IMR-90 (cell line): ENCODE measurements around the gene FSTL5. TPM values are rescaled to one million over a fixed set of nuclear protein-coding genes. Genes with fewer than 3 reads are reported as not detected.

Experiments used
- ATAC-seq: fragments of 200-7000 bp; cut with Tn5 transposase; 2 replicates; pipeline ENCODE4 v1.9.1; 2020; ENCODE audit warnings: low read depth, mild to moderate bottlenecking, moderate library complexity
- BruUV-seq: library from RNA; stranded (reverse); fragments of 400-500 nt; replicated peaks from 2 replicates; lab custom pipeline; 2021; lab: Mats Ljungman, UMichigan
- CTCF ChIA-PET: fragments of 300-600 bp; formaldehyde crosslinking; extraction: SDS; loops from one replicate; lab custom pipeline; 2021; ENCODE audit warnings: antibody characterized with exemption; lab: Yijun Ruan, JAX
- POLR2A ChIA-PET: fragments of 300-600 bp; sonication (Branson Sonifier 250); formaldehyde crosslinking; loops from one replicate; lab custom pipeline; 2022; ENCODE audit warnings: antibody characterized with exemption; ENCODE audit not compliant: unreplicated experiment; lab: Charles Lee
- DNase-seq: peaks from one replicate; pipeline ENCODE4 v3.0.0; 2013
- H2AFZ ChIP-seq: replicated peaks from 2 replicates; pipeline ENCODE3; 2013; ENCODE audit warnings: low read length, mild to moderate bottlenecking; ENCODE audit not compliant: poor library complexity
- H2AK5ac ChIP-seq: 2 replicates; pipeline ENCODE4 v1.6.1; 2013; ENCODE audit warnings: low read depth, low read length, inconsistent platforms
- H2AK9ac ChIP-seq: replicated peaks from 2 replicates; pipeline ENCODE3; 2013; ENCODE audit warnings: mild to moderate bottlenecking, low read depth, low read length, moderate library complexity; ENCODE audit not compliant: poor library complexity
- H2BK120ac ChIP-seq: 2 replicates; pipeline ENCODE4 v1.6.1; 2013; ENCODE audit warnings: low read depth, low read length, inconsistent platforms
- H2BK15ac ChIP-seq: 3 replicates; pipeline ENCODE4 v1.6.1; 2013; ENCODE audit warnings: low read depth, low read length, inconsistent platforms
- H2BK20ac ChIP-seq: 2 replicates; pipeline ENCODE4 v1.6.1; 2013; ENCODE audit warnings: low read depth, mild to moderate bottlenecking, inconsistent platforms, low read length, moderate library complexity
- H2BK5ac ChIP-seq: 2 replicates; pipeline ENCODE4 v1.6.1; 2013; ENCODE audit warnings: mild to moderate bottlenecking, low read depth, low read length, inconsistent platforms; ENCODE audit not compliant: poor library complexity, severe bottlenecking
- H3K14ac ChIP-seq: replicated peaks from 2 replicates; pipeline ENCODE4 v1.6.1; 2013; ENCODE audit warnings: low read depth, low read length, inconsistent platforms
- H3K18ac ChIP-seq: 2 replicates; pipeline ENCODE4 v1.6.1; 2013; ENCODE audit warnings: low read depth, low read length, control low read depth
- H3K23ac ChIP-seq: 2 replicates; pipeline ENCODE4 v1.6.1; 2013; ENCODE audit warnings: low read depth, low read length, inconsistent platforms
- H3K27ac ChIP-seq: 2 replicates; pipeline ENCODE4 v1.5.1; 2013; ENCODE audit warnings: mild to moderate bottlenecking, control low read depth, low read length; ENCODE audit not compliant: insufficient read depth
- H3K27me3 ChIP-seq: 2 replicates; pipeline ENCODE4 v1.6.1; 2013; ENCODE audit warnings: low read length; ENCODE audit not compliant: control insufficient read depth, insufficient read depth
- H3K36me3 ChIP-seq: 2 replicates; pipeline ENCODE4 v1.6.1; 2013; ENCODE audit warnings: low read length, mixed read lengths; ENCODE audit not compliant: control insufficient read depth, insufficient read depth
- H3K4ac ChIP-seq: 2 replicates; pipeline ENCODE4 v1.6.1; 2013; ENCODE audit warnings: low read depth, low read length, inconsistent platforms
- H3K4me1 ChIP-seq: 2 replicates; pipeline ENCODE4 v1.6.1; 2013; ENCODE audit warnings: low read length, mixed read lengths; ENCODE audit not compliant: control insufficient read depth, insufficient read depth
- H3K4me2 ChIP-seq: 2 replicates; pipeline ENCODE4 v1.6.1; 2013; ENCODE audit warnings: low read depth, mild to moderate bottlenecking, control low read depth, low read length, moderate library complexity
- H3K4me3 ChIP-seq: 2 replicates; pipeline ENCODE4 v1.5.1; 2013; ENCODE audit warnings: low read depth, mild to moderate bottlenecking, control low read depth, low read length, moderate library complexity; ENCODE audit not compliant: insufficient read depth
- H3K56ac ChIP-seq: 2 replicates; pipeline ENCODE4 v1.6.1; 2013; ENCODE audit warnings: low read length, inconsistent platforms; ENCODE audit not compliant: insufficient read depth; ENCODE audit errors: extremely low read depth
- H3K79me1 ChIP-seq, 2 experiments: 2 replicates each; pipeline ENCODE4 v1.6.1; 2013; ENCODE audit warnings: low read length in 2 of 2, inconsistent platforms in 1 of 2, low read depth in 1 of 2
- H3K9ac ChIP-seq: 2 replicates; pipeline ENCODE4 v1.6.1; 2013; ENCODE audit warnings: low read depth, low read length, control low read depth
- H3K9me1 ChIP-seq: 2 replicates; pipeline ENCODE4 v1.6.1; 2013; ENCODE audit warnings: low read length, inconsistent platforms; ENCODE audit not compliant: insufficient read depth
- H3K9me3 ChIP-seq: 2 replicates; pipeline ENCODE4 v1.6.1; 2013; ENCODE audit warnings: low read length; ENCODE audit not compliant: control insufficient read depth, insufficient read depth
- H4K20me1 ChIP-seq: 2 replicates; pipeline ENCODE4 v1.6.1; 2013; ENCODE audit warnings: low read length, inconsistent platforms; ENCODE audit not compliant: insufficient read depth
- H4K5ac ChIP-seq: 2 replicates; pipeline ENCODE4 v1.6.1; 2013; ENCODE audit warnings: mild to moderate bottlenecking, low read depth, low read length, control low read depth
- H4K8ac ChIP-seq, 2 experiments: 2 replicates each; pipeline ENCODE4 v1.6.1; 2013; ENCODE audit warnings: low read depth in 2 of 2, low read length in 2 of 2, control low read depth in 1 of 2, inconsistent platforms in 1 of 2
- H4K91ac ChIP-seq: 2 replicates; pipeline ENCODE4 v1.6.1; 2013; ENCODE audit warnings: low read depth, low read length, inconsistent platforms; ENCODE audit not compliant: insufficient read depth
- CEBPB ChIP-seq: IDR thresholded peaks from 2 replicates; pipeline ENCODE4 v1.6.1; 2012; ENCODE audit warnings: low read depth, low read length, improper control_type of control experiment
- MAFK ChIP-seq: IDR thresholded peaks from 2 replicates; pipeline ENCODE4 v1.6.1; 2012; ENCODE audit warnings: low read depth, low read length, improper control_type of control experiment
- RCOR1 ChIP-seq: IDR thresholded peaks from 2 replicates; pipeline ENCODE4 v1.6.1; 2012; ENCODE audit warnings: mild to moderate bottlenecking, low read length, improper control_type of control experiment; ENCODE audit not compliant: insufficient replicate concordance
- WGBS, 2 experiments: methylation state at CpG; one replicate each; pipeline versions ENCODE4 v1.1.5 to v1.1.7; 2013; ENCODE audit warnings: missing lambda C conversion rate in 2 of 2; ENCODE audit not compliant: insufficient read length in 1 of 2; ENCODE audit errors: extremely low coverage in 2 of 2; 5-methylcytosine and 5-hydroxymethylcytosine counted together
- dilution Hi-C: fragments of 300-500 bp; cut with HindIII; formaldehyde crosslinking; loops from one replicate; pipeline ENCODE4 v1.14.3; 2018; ENCODE audit warnings: low sequenced_read_pairs; ENCODE audit not compliant: unreplicated experiment
- in situ Hi-C: fragments of 300-500 bp; cut with MboI; formaldehyde crosslinking; loops from 3 replicates; pipeline ENCODE4 v1.14.3; 2019; ENCODE audit warnings: low sequenced_read_pairs, inconsistent platforms, mixed read lengths
- intact Hi-C: fragments of 100-400 bp; cut with micrococcal nuclease; formaldehyde crosslinking; loops from 2 replicates; pipeline ENCODE4 v1.10.0; 2022
- polyA plus RNA-seq, 3 experiments: library from polyadenylated mRNA; depleted of rRNA; stranded (reverse); fragments of >200 nt; gene quantifications; 2 replicates each; pipeline ENCODE4 v1.2.3, GENCODE V29; 2012; ENCODE audit warnings: low replicate concordance in 1 of 3
- total RNA-seq: library from RNA; depleted of rRNA; stranded (reverse); fragments of >200 nt; gene quantifications from 2 replicates; pipeline ENCODE4 v1.2.3, GENCODE V29; 2012

The FSTL5 gene
- total and polyA plus RNA-seq, 2 of the 4 experiments (the other 2 are of a cell fraction): under 0.01 TPM; not detected in 1

GRCh38 chr4:161382655-161383054 lies 781.1 kb downstream of the FSTL5 start:
- BruUV-seq: no TSS peak
- Histone ChIP-seq H3K23ac (no peak overlapping the region), H4K8ac (no peak overlapping the region), H3K18ac (no peak overlapping the region), H3K27me3 (no peaks in the 10 kb centered on the region), H3K4me1 (no peaks in the 10 kb centered on the region), H4K20me1 (no peaks in the 10 kb centered on the region), H2BK15ac (no peak overlapping the region), H2BK5ac (no peak overlapping the region), H2AK9ac (no peak overlapping the region), H3K79me1 (no peaks in the 10 kb centered on the region), H3K9me1 (no peaks in the 10 kb centered on the region), H3K4me2 (no peak overlapping the region), H3K56ac (no peak overlapping the region), H3K9ac (no peak overlapping the region), H3K36me3 (no peaks in the 10 kb centered on the region), H3K4me3 (no peak overlapping the region), H3K27ac (no peak overlapping the region), H3K9me3 (peaks cover 4% of the 10 kb centered on the region; the same call in 1 of the 2 replicates), H2AK5ac (no peak overlapping the region), H2AFZ (no peak overlapping the region), H2BK20ac (no peak overlapping the region), H3K14ac (no peak overlapping the region), H3K4ac (no peak overlapping the region), H4K91ac (no peak overlapping the region), H4K5ac (no peak overlapping the region), H2BK120ac (no peak overlapping the region)
- TF ChIP-seq MAFK (no peak), CEBPB (no peak), RCOR1 (no peak)
- no peak for ATAC-seq
- dilution Hi-C loops: no loop called here
- in situ Hi-C loops: no loop called here
- ChIA-PET CTCF (no interaction called here), POLR2A (no interaction called here)
- 54 to 100% methylated on average over 1 to 3 of the region's 6 CpGs for WGBS, 2 experiments
- intact Hi-C loops: no loop called here
- DNase-seq: no peak
